Brain microvascular endothelial cell (primary cell): Measurements from ENCODE around the gene MSANTD1.

Source experiments
- DNase-seq: peaks from one replicate; pipeline ENCODE4 v3.0.0-alpha.2; 2020
- H3K27ac ChIP-seq: fragments of 250-450 bp; sonication (Bioruptor Pico); 2 replicates; pipeline ENCODE4 v1.5.1; 2020; ENCODE audit warnings: mild to moderate bottlenecking, moderate library complexity
- H3K27me3 ChIP-seq: fragments of 250-450 bp; sonication (Bioruptor Pico); replicated peaks from 2 replicates; pipeline ENCODE4 v1.5.1; 2020; ENCODE audit warnings: mild to moderate bottlenecking
- H3K36me3 ChIP-seq: fragments of 250-450 bp; sonication (Bioruptor Pico); replicated peaks from 2 replicates; pipeline ENCODE4 v1.5.1; 2020; ENCODE audit warnings: mild to moderate bottlenecking
- H3K4me3 ChIP-seq: 2 replicates; pipeline ENCODE4 v1.5.1; 2011; ENCODE audit warnings: low read depth, mild to moderate bottlenecking, control low read depth, low read length, moderate library complexity
- in situ Hi-C: cut with HindIII; loops from 2 replicates; pipeline ENCODE4 v1.10.0; 2017; ENCODE audit warnings: low sequenced_read_pairs, low pct_ligation_motif_present
- TF ChIP-seq, protein P1 (sequence below): IDR thresholded peaks from 2 replicates; pipeline ENCODE4 v1.5.1; 2011; ENCODE audit warnings: low read depth, mild to moderate bottlenecking, moderate library complexity, low read length, control low read depth, inconsistent platforms; ENCODE audit errors: missing control alignments

MSANTD1 gene

GRCh38 chr4:3257103-3257555 is 8.2 kb downstream of the MSANTD1 start:
- in situ Hi-C loops, result no loop called here
- Histone ChIP-seq H3K4me3 (no peak overlapping the region), H3K27me3 (no peaks in the 10 kb centered on the region), H3K36me3 (no peaks in the 10 kb centered on the region), H3K27ac (no peak overlapping the region)
- TF ChIP-seq, protein P1, sequence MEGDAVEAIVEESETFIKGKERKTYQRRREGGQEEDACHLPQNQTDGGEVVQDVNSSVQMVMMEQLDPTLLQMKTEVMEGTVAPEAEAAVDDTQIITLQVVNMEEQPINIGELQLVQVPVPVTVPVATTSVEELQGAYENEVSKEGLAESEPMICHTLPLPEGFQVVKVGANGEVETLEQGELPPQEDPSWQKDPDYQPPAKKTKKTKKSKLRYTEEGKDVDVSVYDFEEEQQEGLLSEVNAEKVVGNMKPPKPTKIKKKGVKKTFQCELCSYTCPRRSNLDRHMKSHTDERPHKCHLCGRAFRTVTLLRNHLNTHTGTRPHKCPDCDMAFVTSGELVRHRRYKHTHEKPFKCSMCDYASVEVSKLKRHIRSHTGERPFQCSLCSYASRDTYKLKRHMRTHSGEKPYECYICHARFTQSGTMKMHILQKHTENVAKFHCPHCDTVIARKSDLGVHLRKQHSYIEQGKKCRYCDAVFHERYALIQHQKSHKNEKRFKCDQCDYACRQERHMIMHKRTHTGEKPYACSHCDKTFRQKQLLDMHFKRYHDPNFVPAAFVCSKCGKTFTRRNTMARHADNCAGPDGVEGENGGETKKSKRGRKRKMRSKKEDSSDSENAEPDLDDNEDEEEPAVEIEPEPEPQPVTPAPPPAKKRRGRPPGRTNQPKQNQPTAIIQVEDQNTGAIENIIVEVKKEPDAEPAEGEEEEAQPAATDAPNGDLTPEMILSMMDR, result no peak
- no peak for DNase-seq

DNA sequence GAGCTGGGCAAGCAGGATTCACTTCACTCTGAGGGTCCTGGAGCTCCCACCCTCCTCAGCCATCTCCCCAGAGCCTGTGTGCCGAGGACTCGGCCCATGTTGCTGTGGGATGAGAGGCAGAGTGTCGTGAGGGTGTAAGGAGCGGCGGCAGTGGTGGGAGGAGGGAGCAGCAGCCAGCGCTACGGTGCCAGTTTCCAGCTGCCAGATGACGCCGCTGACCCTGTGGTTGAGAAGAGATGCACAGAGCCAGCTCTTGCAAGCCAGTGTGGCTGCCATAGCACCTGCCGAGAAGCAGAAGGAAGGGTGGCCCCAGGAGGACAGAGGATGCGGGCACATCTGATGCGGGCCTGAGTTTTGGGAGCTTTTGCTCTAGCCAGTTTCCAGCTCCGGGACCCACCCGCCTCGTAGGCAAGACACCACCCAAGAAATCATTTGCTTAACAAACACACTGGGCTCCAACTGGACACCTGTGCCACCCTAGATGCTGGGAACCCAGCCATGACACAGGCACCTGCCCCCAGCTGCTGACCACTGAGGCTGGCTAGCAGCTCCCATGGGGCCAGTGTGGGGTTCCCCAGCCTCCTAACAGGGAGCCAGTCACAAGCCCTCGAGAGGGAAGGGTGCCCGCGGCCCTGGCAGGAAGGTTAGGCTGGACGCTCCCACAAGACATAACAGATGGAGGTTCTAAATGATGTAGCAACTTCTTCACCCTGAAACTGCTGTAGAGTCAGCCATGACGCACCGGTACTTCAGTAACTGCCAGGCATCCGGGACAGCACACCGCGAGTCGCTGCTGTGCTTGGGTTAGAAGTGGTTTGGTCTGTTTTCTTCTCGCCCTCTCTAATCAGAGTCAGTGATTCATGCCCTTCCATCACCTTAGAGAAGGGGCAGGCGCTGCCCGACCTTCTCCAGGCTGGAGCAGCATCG is 8.9 kb downstream of the MSANTD1 start:
- Histone ChIP-seq H3K36me3 (no peaks in the 10 kb centered on the region), H3K27ac (no peak overlapping the region), H3K27me3 (no peaks in the 10 kb centered on the region), H3K4me3 (no peak overlapping the region)
- in situ Hi-C loops, result no loop called here
- TF ChIP-seq, protein P1, result no peak
- no peak for DNase-seq

- TF ChIP-seq, protein P1, result no peak
- no peaks in the 10 kb centered on the region for H3K36me3 ChIP-seq
- in situ Hi-C loops, result no loop called here
- no peak for DNase-seq
- H3K27me3 ChIP-seq, result no peaks in the 10 kb centered on the region
- H3K27ac ChIP-seq, result no peak overlapping the region
- H3K4me3 ChIP-seq, result no peak overlapping the region
Measured at GRCh38 chr4:3261411-3262207, 12.7 kb downstream of the MSANTD1 start.

DNA sequence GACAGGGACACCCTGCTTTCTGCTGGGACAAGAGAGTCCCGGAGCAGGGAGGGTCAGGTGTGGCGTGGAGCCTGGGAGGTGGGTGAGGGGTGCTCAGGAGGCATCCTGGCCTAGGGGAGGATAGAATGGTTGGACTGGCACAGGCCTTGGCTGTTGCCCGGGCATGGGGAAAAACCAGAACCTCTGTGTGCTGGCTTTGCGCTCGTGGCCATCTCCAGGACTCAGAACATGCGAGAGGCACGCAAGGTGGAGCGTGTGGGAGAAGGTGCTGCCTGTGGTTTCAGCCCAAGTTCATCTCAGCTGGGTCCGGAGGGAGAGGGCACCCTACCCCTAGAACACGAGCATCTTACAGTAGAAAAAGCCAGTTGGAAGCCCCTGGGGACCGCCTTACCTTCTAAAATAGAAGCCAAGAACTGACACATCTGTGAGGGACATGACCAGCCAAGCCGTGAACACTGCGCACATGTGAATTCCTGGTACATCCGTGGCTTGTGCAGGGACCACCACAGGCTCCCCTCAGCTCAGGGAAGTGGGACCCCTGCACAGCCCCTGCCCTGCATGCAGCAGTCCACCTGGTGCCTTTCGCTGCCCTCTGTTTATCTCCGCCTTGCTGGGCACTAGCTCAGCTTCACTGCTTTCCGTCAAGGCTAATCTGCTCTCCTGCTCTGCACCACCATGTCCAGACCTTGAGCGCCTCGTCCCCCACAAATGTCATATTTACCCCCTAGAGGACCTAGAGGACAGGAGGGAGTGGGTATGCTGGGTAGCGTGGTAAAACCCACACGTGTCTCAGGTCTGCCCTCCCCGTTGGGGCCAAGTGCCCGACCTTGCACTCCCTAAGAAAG is 13.5 kb downstream of the MSANTD1 start:
- in situ Hi-C loops, result no loop called here
- TF ChIP-seq, protein P1, result no peak
- no peak for DNase-seq
- H3K27me3 ChIP-seq, result no peaks in the 10 kb centered on the region
- no peak overlapping the region for H3K27ac ChIP-seq
- no peak overlapping the region for H3K4me3 ChIP-seq
- H3K36me3 ChIP-seq, result no peaks in the 10 kb centered on the region

GRCh38 chr4:3263053-3263875 is 14.3 kb downstream of the MSANTD1 start:
- Histone ChIP-seq H3K27ac (no peak overlapping the region), H3K4me3 (no peak overlapping the region), H3K27me3 (no peaks in the 10 kb centered on the region), H3K36me3 (no peaks in the 10 kb centered on the region)
- in situ Hi-C loops, result no loop called here
- TF ChIP-seq, protein P1, result no peak
- DNase-seq, result no peak
